SK-N-SH (cell line): Measurements from ENCODE around the gene CLDN10. TPM values are rescaled to one million over a fixed set of nuclear protein-coding genes. Genes with fewer than 3 reads are reported as not detected.

Experiments used
- CTCF ChIA-PET: fragments of 300-600, 350-600 bp; formaldehyde crosslinking; extraction: SDS; loops from one replicate; lab custom pipeline; 2021; lab: Yijun Ruan, JAX
- POLR2A ChIA-PET: fragments of 350-600 bp; sonication (Branson Sonifier 250); formaldehyde crosslinking; extraction: SDS; loops from one replicate; lab custom pipeline; 2020; ENCODE audit warnings: antibody characterized with exemption, inconsistent platforms; lab: Yijun Ruan, JAX
- DNase-seq: peaks from one replicate; pipeline ENCODE4 v3.0.0; 2012
- H2AFZ ChIP-seq: fragments of 200-600 bp; sonication (generic); 2 replicates; pipeline ENCODE4 v1.8.1; 2016; ENCODE audit warnings: antibody characterized with exemption, mild to moderate bottlenecking, low read depth
- H3F3A ChIP-seq: fragments of 200-600 bp; sonication (generic); replicated peaks from 2 replicates; pipeline ENCODE3; 2016; ENCODE audit warnings: antibody characterized with exemption, mild to moderate bottlenecking; ENCODE audit not compliant: insufficient read depth
- H3K27ac ChIP-seq, 2 experiments: fragments of 200-500 bp in 1 of 2; fragments of 200-600 bp in 1 of 2; sonication (Bioruptor generic) in 1 of 2; sonication (generic), shearing (Covaris generic) in 1 of 2; 2 replicates each; pipeline versions ENCODE4 v1.5.1 to v1.6.1; 2014 to 2016; ENCODE audit warnings: low read depth in 2 of 2, inconsistent platforms in 1 of 2, low read length in 1 of 2, mild to moderate bottlenecking in 1 of 2, mixed read lengths in 1 of 2
- H3K27me3 ChIP-seq: fragments of 200-600 bp; sonication (generic), shearing (Covaris generic); 2 replicates; pipeline ENCODE4 v1.6.1; 2016; ENCODE audit warnings: mixed run types; ENCODE audit not compliant: insufficient read depth
- H3K36me3 ChIP-seq, 2 experiments: fragments of 200-500 bp in 1 of 2; fragments of 200-600 bp in 1 of 2; sonication (Bioruptor generic) in 1 of 2; sonication (generic) in 1 of 2; replicated peaks in 1 of 2; 2 replicates each; pipeline versions ENCODE3 to v1.5.1; 2014 to 2016; ENCODE audit warnings: low read length in 1 of 2, mild to moderate bottlenecking in 1 of 2; ENCODE audit not compliant: insufficient read depth in 2 of 2, control insufficient read depth in 1 of 2
- H3K4me1 ChIP-seq, 2 experiments: fragments of 200-500 bp in 1 of 2; fragments of 200-600 bp in 1 of 2; sonication (Bioruptor generic) in 1 of 2; sonication (generic), shearing (Covaris generic) in 1 of 2; 2 replicates each; pipeline versions ENCODE4 v1.5.1 to v1.6.1; 2014 to 2016; ENCODE audit warnings: low read depth in 1 of 2, low read length in 1 of 2, mixed run types in 1 of 2; ENCODE audit not compliant: insufficient read depth in 2 of 2, control insufficient read depth in 1 of 2
- H3K4me2 ChIP-seq: fragments of 200-600 bp; sonication (generic), shearing (Covaris generic); 2 replicates; pipeline ENCODE4 v1.6.1; 2017; ENCODE audit warnings: mixed run types
- H3K4me3 ChIP-seq, 2 experiments: fragments of 200-500 bp in 1 of 2; fragments of 200-600 bp in 1 of 2; sonication (Bioruptor generic) in 1 of 2; sonication (generic), shearing (Covaris generic) in 1 of 2; 2 replicates each; pipeline versions ENCODE4 v1.5.1 to v1.8.1; 2014 to 2016; ENCODE audit warnings: low read depth in 2 of 2, inconsistent platforms in 1 of 2, low read length in 1 of 2, mild to moderate bottlenecking in 1 of 2, mixed read lengths in 1 of 2, moderate library complexity in 1 of 2
- H3K79me2 ChIP-seq: fragments of 200-600 bp; sonication (generic); 2 replicates; pipeline ENCODE4 v1.8.1; 2017; ENCODE audit warnings: mild to moderate bottlenecking; ENCODE audit not compliant: insufficient read depth
- H3K9ac ChIP-seq: fragments of 200-600 bp; sonication (generic); 2 replicates; pipeline ENCODE4 v1.6.1; 2017; ENCODE audit warnings: mixed run types
- H3K9me2 ChIP-seq: fragments of 200-600 bp; sonication (generic); 2 replicates; pipeline ENCODE4 v1.6.1; 2017; ENCODE audit warnings: mixed run types
- H3K9me3 ChIP-seq: fragments of 200-600 bp; sonication (generic); 2 replicates; pipeline ENCODE4 v1.6.1; 2017; ENCODE audit warnings: mixed run types, mild to moderate bottlenecking, moderate library complexity
- H4K20me1 ChIP-seq: fragments of 200-600 bp; sonication (generic); 2 replicates; pipeline ENCODE4 v1.6.1; 2017; ENCODE audit warnings: mild to moderate bottlenecking, mixed run types; ENCODE audit not compliant: insufficient read depth
- ELF1 ChIP-seq: IDR thresholded peaks from 2 replicates; pipeline ENCODE4 v1.4.0; 2012
- FOXJ3 ChIP-seq: sonication (generic); formaldehyde crosslinking; IDR thresholded peaks from 2 replicates; pipeline ENCODE4 v1.5.1; 2020; ENCODE audit warnings: mild to moderate bottlenecking, missing genetic modification reagents
- FOXM1 ChIP-seq: IDR thresholded peaks from 2 replicates; pipeline ENCODE4 v1.4.0; 2012; ENCODE audit warnings: low read depth, mild to moderate bottlenecking
- JUND ChIP-seq: IDR thresholded peaks from 2 replicates; pipeline ENCODE4 v1.4.0; 2012
- NRF1 ChIP-seq: IDR thresholded peaks from 2 replicates; pipeline ENCODE4 v1.6.1; 2012; ENCODE audit warnings: low read depth, mild to moderate bottlenecking, low read length
- POLR2AphosphoS5 ChIP-seq: IDR thresholded peaks from 2 replicates; pipeline ENCODE4 v1.6.1; 2012; ENCODE audit warnings: low read depth, low read length
- RAD21 ChIP-seq: IDR thresholded peaks from 2 replicates; pipeline ENCODE4 v1.6.1; 2012; ENCODE audit warnings: mild to moderate bottlenecking, low read length
- RCOR1 ChIP-seq: fragments of 150-350 bp; IDR thresholded peaks from 2 replicates; pipeline ENCODE4 v1.6.1; 2017; ENCODE audit warnings: antibody characterized with exemption, low read length
- RXRA ChIP-seq: IDR thresholded peaks from 2 replicates; pipeline ENCODE4 v1.4.0; 2012; ENCODE audit warnings: low read depth, mild to moderate bottlenecking, borderline replicate concordance
- TAF1 ChIP-seq: IDR thresholded peaks from 2 replicates; pipeline ENCODE4 v1.6.1; 2012; ENCODE audit warnings: low read depth, mild to moderate bottlenecking, low read length, moderate library complexity, borderline replicate concordance
- TCF12 ChIP-seq: IDR thresholded peaks from 2 replicates; pipeline ENCODE4 v1.4.0; 2012
- TEAD4 ChIP-seq: IDR thresholded peaks from 2 replicates; pipeline ENCODE4 v1.4.0; 2012; ENCODE audit warnings: mild to moderate bottlenecking, borderline replicate concordance; ENCODE audit not compliant: insufficient read depth
- WGBS: methylation state at CpG from one replicate; pipeline ENCODE4 v1.1.6; 2017; ENCODE audit warnings: low lambda C conversion rate; 5-methylcytosine and 5-hydroxymethylcytosine counted together
- polyA plus RNA-seq, 3 experiments: library from polyadenylated mRNA; depleted of rRNA; stranded (reverse); fragments of >200 nt; gene quantifications; 2 replicates each; pipeline ENCODE4 v1.2.3, GENCODE V29; 2012
- TF ChIP-seq, protein P1 (sequence below): fragments of 200-600 bp; sonication (generic); IDR thresholded peaks from 2 replicates; pipeline ENCODE4 v1.6.1; 2017; ENCODE audit warnings: antibody characterized with exemption, mild to moderate bottlenecking, moderate library complexity
- TF ChIP-seq, protein P2 (sequence below): IDR thresholded peaks from 2 replicates; pipeline ENCODE4 v1.4.0; 2012; ENCODE audit warnings: low read depth, borderline replicate concordance
- TF ChIP-seq, protein P3 (sequence below): IDR thresholded peaks from 2 replicates; pipeline ENCODE4 v1.6.1; 2012; ENCODE audit warnings: mild to moderate bottlenecking, low read depth, low read length, moderate library complexity
- TF ChIP-seq, protein P4 (sequence below): IDR thresholded peaks from 2 replicates; pipeline ENCODE4 v1.4.0; 2012; ENCODE audit warnings: low read depth

Gene CLDN10
- polyA plus RNA-seq, 1 of the 3 experiments (the other 2 are of a cell fraction) = 0.05 TPM

DNA sequence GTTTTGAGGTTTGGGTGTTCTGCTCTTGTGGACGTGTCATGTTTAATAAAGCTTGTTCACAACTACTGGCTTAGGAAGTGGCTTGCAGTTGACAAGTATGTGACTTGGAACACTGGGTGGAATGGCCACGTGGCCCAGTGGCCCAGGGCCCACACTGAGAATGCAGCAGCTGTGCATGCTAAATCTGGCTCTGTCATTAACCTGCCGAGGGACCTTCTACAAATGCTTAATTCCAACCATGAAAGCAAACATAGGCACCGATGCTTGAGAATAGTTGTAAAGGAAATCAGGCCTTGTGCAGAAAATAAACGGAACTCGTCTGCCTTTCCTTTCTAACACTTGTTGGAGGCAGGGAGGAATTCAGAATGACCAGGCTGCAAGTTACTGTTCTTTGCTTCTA, 11.6 kb upstream of the CLDN10 start:
- H2AFZ ChIP-seq = no peak overlapping the region
- CTCF ChIA-PET = interaction anchor here (0.8 to 6.6 kb wide), 3 partner anchors 83 to 293 kb away, joined by 3 to 48 read pairs (median 4); no protein-coding TSS in a partner anchor
- WGBS = 98% methylated on average over 5 of the region's 6 CpGs

DNA sequence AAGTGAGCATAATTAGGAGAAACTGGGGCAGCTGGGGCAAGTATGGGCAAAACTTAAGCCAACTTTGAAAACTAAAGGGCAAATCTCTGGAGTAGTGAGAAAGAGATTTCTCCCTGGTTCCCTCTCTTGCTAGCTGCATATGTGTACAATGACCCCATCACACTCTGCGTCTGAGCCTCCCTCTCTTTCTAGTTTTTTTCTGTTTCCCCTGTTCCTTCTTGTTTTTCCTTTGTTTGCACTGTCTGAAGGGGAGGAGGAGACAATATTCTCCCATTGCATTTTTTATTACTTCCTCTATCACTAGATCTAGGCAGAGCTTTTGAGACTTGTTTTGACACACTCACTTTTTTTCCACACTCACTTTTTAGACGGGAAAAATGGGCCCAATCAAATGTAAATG, 11.2 kb upstream of the CLDN10 start:
- Histone ChIP-seq H3K9ac (no peak overlapping the region), H3K27ac (no peak overlapping the region), H3K4me1 (no peaks in the 10 kb centered on the region), H3K4me2 (no peak overlapping the region), H3K36me3 (no peaks in the 10 kb centered on the region), H4K20me1 (no peaks in the 10 kb centered on the region), H3F3A (no peaks in the 10 kb centered on the region), H2AFZ (no peak overlapping the region), H3K9me2 (no peaks in the 10 kb centered on the region), H3K4me3 (no peak overlapping the region), H3K9me3 (no peaks in the 10 kb centered on the region), H3K79me2 (no peaks in the 10 kb centered on the region), H3K27me3 (no peaks in the 10 kb centered on the region)
- ChIA-PET POLR2A (no interaction called here), CTCF (interaction anchor here (0.8 to 6.6 kb wide), 3 partner anchors 11 to 293 kb away, joined by 3 to 48 read pairs (median 4); no protein-coding TSS in a partner anchor)
- no peak for DNase-seq
- 94% methylated on average over 2 of the region's 2 CpGs for WGBS
- TF ChIP-seq FOXJ3 (CRISPR knock-in tag) (no peak), TCF12 (no peak), FOXM1 (no peak), NRF1 (no peak), POLR2AphosphoS5 (no peak), RAD21 (no peak), ELF1 (no peak)
- TF ChIP-seq, protein P1, sequence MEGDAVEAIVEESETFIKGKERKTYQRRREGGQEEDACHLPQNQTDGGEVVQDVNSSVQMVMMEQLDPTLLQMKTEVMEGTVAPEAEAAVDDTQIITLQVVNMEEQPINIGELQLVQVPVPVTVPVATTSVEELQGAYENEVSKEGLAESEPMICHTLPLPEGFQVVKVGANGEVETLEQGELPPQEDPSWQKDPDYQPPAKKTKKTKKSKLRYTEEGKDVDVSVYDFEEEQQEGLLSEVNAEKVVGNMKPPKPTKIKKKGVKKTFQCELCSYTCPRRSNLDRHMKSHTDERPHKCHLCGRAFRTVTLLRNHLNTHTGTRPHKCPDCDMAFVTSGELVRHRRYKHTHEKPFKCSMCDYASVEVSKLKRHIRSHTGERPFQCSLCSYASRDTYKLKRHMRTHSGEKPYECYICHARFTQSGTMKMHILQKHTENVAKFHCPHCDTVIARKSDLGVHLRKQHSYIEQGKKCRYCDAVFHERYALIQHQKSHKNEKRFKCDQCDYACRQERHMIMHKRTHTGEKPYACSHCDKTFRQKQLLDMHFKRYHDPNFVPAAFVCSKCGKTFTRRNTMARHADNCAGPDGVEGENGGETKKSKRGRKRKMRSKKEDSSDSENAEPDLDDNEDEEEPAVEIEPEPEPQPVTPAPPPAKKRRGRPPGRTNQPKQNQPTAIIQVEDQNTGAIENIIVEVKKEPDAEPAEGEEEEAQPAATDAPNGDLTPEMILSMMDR = no peak
- TF ChIP-seq, protein P2, sequence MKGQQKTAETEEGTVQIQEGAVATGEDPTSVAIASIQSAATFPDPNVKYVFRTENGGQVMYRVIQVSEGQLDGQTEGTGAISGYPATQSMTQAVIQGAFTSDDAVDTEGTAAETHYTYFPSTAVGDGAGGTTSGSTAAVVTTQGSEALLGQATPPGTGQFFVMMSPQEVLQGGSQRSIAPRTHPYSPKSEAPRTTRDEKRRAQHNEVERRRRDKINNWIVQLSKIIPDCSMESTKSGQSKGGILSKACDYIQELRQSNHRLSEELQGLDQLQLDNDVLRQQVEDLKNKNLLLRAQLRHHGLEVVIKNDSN = no peak
- TF ChIP-seq, protein P3, sequence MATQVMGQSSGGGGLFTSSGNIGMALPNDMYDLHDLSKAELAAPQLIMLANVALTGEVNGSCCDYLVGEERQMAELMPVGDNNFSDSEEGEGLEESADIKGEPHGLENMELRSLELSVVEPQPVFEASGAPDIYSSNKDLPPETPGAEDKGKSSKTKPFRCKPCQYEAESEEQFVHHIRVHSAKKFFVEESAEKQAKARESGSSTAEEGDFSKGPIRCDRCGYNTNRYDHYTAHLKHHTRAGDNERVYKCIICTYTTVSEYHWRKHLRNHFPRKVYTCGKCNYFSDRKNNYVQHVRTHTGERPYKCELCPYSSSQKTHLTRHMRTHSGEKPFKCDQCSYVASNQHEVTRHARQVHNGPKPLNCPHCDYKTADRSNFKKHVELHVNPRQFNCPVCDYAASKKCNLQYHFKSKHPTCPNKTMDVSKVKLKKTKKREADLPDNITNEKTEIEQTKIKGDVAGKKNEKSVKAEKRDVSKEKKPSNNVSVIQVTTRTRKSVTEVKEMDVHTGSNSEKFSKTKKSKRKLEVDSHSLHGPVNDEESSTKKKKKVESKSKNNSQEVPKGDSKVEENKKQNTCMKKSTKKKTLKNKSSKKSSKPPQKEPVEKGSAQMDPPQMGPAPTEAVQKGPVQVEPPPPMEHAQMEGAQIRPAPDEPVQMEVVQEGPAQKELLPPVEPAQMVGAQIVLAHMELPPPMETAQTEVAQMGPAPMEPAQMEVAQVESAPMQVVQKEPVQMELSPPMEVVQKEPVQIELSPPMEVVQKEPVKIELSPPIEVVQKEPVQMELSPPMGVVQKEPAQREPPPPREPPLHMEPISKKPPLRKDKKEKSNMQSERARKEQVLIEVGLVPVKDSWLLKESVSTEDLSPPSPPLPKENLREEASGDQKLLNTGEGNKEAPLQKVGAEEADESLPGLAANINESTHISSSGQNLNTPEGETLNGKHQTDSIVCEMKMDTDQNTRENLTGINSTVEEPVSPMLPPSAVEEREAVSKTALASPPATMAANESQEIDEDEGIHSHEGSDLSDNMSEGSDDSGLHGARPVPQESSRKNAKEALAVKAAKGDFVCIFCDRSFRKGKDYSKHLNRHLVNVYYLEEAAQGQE = no peak
- TF ChIP-seq, protein P4, sequence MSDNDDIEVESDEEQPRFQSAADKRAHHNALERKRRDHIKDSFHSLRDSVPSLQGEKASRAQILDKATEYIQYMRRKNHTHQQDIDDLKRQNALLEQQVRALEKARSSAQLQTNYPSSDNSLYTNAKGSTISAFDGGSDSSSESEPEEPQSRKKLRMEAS = no peak

More for the DNA sequence above, 11.6 kb upstream of the CLDN10 start:
- POLR2A ChIA-PET = no interaction called here
- H4K20me1 ChIP-seq = no peaks in the 10 kb centered on the region
- no peaks in the 10 kb centered on the region for H3K79me2 ChIP-seq
- no peak for DNase-seq
- no peak overlapping the region for H3K27ac ChIP-seq
- no peaks in the 10 kb centered on the region for H3F3A ChIP-seq
- no peaks in the 10 kb centered on the region for H3K9me2 ChIP-seq
- H3K4me3 ChIP-seq = no peak overlapping the region
- H3K4me1 ChIP-seq = no peaks in the 10 kb centered on the region
- no peaks in the 10 kb centered on the region for H3K36me3 ChIP-seq
- no peak overlapping the region for H3K9ac ChIP-seq
- H3K27me3 ChIP-seq = no peaks in the 10 kb centered on the region
- TF ChIP-seq TEAD4 = no peak
- no peak for TF ChIP-seq JUND
- TF ChIP-seq RCOR1 = no peak
- TF ChIP-seq RXRA = no peak
- TF ChIP-seq, protein P4 = no peak
- no peak for TF ChIP-seq TAF1
- H3K9me3 ChIP-seq = no peaks in the 10 kb centered on the region
- H3K4me2 ChIP-seq = no peak overlapping the region
